PC-9 (cell line): ENCODE data around the gene PFKFB1. TPM values are rescaled to one million over a fixed set of nuclear protein-coding genes. Genes with fewer than 3 reads are reported as not detected.

Experiments
- BruUV-seq: library from RNA; stranded (reverse); fragments of 400-500 nt; replicated peaks from 2 replicates; lab custom pipeline; 2021; lab: Mats Ljungman, UMichigan
- CTCF ChIA-PET: fragments of 300-600 bp; sonication (Branson Sonifier 250); formaldehyde crosslinking; loops from one replicate; lab custom pipeline; 2022; ENCODE audit warnings: antibody characterized with exemption; lab: Charles Lee
- POLR2A ChIA-PET: fragments of 300-600 bp; sonication (Branson Sonifier 250); formaldehyde crosslinking; loops from one replicate; lab custom pipeline; 2022; ENCODE audit warnings: antibody characterized with exemption; ENCODE audit not compliant: unreplicated experiment; lab: Charles Lee
- DNase-seq, 2 experiments: peaks; one replicate each; pipeline versions ENCODE4 v3.0.0 to v3.0.0-alpha.2; 2015 to 2022; ENCODE audit warnings: mixed read lengths in 1 of 2
- H2AFZ ChIP-seq: fragments of 200-600 bp; sonication (generic); 2 replicates; pipeline ENCODE4 v1.8.1; 2017; ENCODE audit warnings: antibody characterized with exemption
- H3F3A ChIP-seq: fragments of 200-600 bp; sonication (generic); 2 replicates; pipeline ENCODE4 v1.8.1; 2017; ENCODE audit warnings: antibody characterized with exemption, mild to moderate bottlenecking, low read depth; ENCODE audit not compliant: insufficient read depth
- H3K27ac ChIP-seq: fragments of 200-600 bp; sonication (generic); 2 replicates; pipeline ENCODE4 v1.6.1; 2016; ENCODE audit warnings: mixed run types
- H3K27me3 ChIP-seq: fragments of 200-600 bp; sonication (generic); 2 replicates; pipeline ENCODE4 v1.6.1; 2016; ENCODE audit warnings: low read depth, mixed run types; ENCODE audit not compliant: insufficient read depth
- H3K36me3 ChIP-seq: fragments of 200-600 bp; sonication (generic); 2 replicates; pipeline ENCODE4 v1.6.1; 2016; ENCODE audit warnings: low read depth, mixed run types
- H3K4me1 ChIP-seq: fragments of 200-600 bp; sonication (generic); replicated peaks from 2 replicates; pipeline ENCODE4 v1.6.1; 2016; ENCODE audit warnings: mixed run types; ENCODE audit not compliant: insufficient read depth
- H3K4me2 ChIP-seq: fragments of 200-600 bp; sonication (generic); 2 replicates; pipeline ENCODE4 v1.6.1; 2017; ENCODE audit warnings: mixed run types
- H3K4me3 ChIP-seq: fragments of 200-600 bp; sonication (generic); 2 replicates; pipeline ENCODE4 v1.6.1; 2016; ENCODE audit warnings: mixed run types
- H3K79me2 ChIP-seq: fragments of 200-600 bp; sonication (generic); 2 replicates; pipeline ENCODE4 v1.6.1; 2017; ENCODE audit warnings: low read depth, mixed run types
- H3K9me2 ChIP-seq: fragments of 200-600 bp; sonication (generic); 2 replicates; pipeline ENCODE4 v1.8.1; 2017; ENCODE audit warnings: mild to moderate bottlenecking; ENCODE audit not compliant: insufficient read depth
- H3K9me3 ChIP-seq: fragments of 200-600 bp; sonication (generic); 2 replicates; pipeline ENCODE4 v1.8.1; 2016; ENCODE audit warnings: low read depth; ENCODE audit not compliant: insufficient read depth
- H4K20me1 ChIP-seq: fragments of 200-600 bp; sonication (generic); 2 replicates; pipeline ENCODE4 v1.8.1; 2017; ENCODE audit not compliant: insufficient read depth
- CTCF ChIP-seq: fragments of 200-600 bp; sonication (generic); conservative IDR thresholded peaks from 2 replicates; pipeline ENCODE4 v1.6.1; 2017; ENCODE audit warnings: mixed run types, antibody characterized with exemption, mild to moderate bottlenecking, moderate library complexity
- EZH2 ChIP-seq: fragments of 200-600 bp; sonication (generic); IDR thresholded peaks from 2 replicates; pipeline ENCODE4 v1.8.0; 2017; ENCODE audit warnings: antibody characterized with exemption, low read depth
- intact Hi-C: fragments of 100-400 bp; cut with micrococcal nuclease; formaldehyde crosslinking; loops from one replicate; pipeline ENCODE4 v1.10.0; 2022; ENCODE audit not compliant: unreplicated experiment
- total RNA-seq: library from RNA; stranded (reverse); gene quantifications from 2 replicates; pipeline ENCODE4 v1.2.3, GENCODE V29; 2021

PFKFB1 gene
- total RNA-seq, 1 experiment from 2014 or later, result 0.74 TPM

GRCh38 chrX:54921427-54922021, 72.5 kb downstream of the PFKFB1 start:
- BruUV-seq, result no TSS peak

GRCh38 chrX:54920610-54921426, 73.2 kb downstream of the PFKFB1 start, which contains the start of gene TRO:
Gene TRO, plus strand, starts transcription at chrX:54920824. Its CDS starts 1,423 bp downstream, at chrX:54922247.
- H3K36me3 ChIP-seq, result no peaks in the 10 kb centered on the region
- TF ChIP-seq EZH2 (no peak), CTCF (no peak)
- H3K4me1 ChIP-seq, result no peaks in the 10 kb centered on the region
- H2AFZ ChIP-seq, result no peak within 1 kb of the TSS
- no peak within 1 kb of the TSS for H3K27ac ChIP-seq
- DNase-seq, result no peak
- H4K20me1 ChIP-seq, result no peaks in the 10 kb centered on the region
- ChIA-PET POLR2A (no interaction called here), CTCF (no interaction called here)
- no peak within 1 kb of the TSS for H3K4me3 ChIP-seq
- intact Hi-C loops, result no loop called here
- H3K79me2 ChIP-seq, result no peaks in the 10 kb centered on the region
- no peaks in the 10 kb centered on the region for H3F3A ChIP-seq
- no peaks in the 10 kb centered on the region for H3K9me3 ChIP-seq
- H3K27me3 ChIP-seq, result peaks cover 3% of the 10 kb centered on the region; the same call in 1 of the 2 replicates
- H3K9me2 ChIP-seq, result no peaks in the 10 kb centered on the region
- BruUV-seq, result no TSS peak
- H3K4me2 ChIP-seq, result no peak within 1 kb of the TSS

More at GRCh38 chrX:54921427-54922021, 72.5 kb downstream of the PFKFB1 start:
- Histone ChIP-seq H3F3A (no peaks in the 10 kb centered on the region), H4K20me1 (no peaks in the 10 kb centered on the region), H3K9me3 (no peaks in the 10 kb centered on the region), H3K79me2 (no peaks in the 10 kb centered on the region), H3K27ac (no peak overlapping the region), H3K4me3 (no peak overlapping the region), H3K4me2 (no peak overlapping the region), H2AFZ (no peak overlapping the region), H3K36me3 (no peaks in the 10 kb centered on the region), H3K9me2 (no peaks in the 10 kb centered on the region), H3K27me3 (peaks cover 3% of the 10 kb centered on the region; the same call in 1 of the 2 replicates), H3K4me1 (no peaks in the 10 kb centered on the region)
- no peak for TF ChIP-seq CTCF
- TF ChIP-seq EZH2, result no peak
- POLR2A ChIA-PET, result no interaction called here
- CTCF ChIA-PET, result no interaction called here
- intact Hi-C loops, result no loop called here
- no peak for DNase-seq

DNA sequence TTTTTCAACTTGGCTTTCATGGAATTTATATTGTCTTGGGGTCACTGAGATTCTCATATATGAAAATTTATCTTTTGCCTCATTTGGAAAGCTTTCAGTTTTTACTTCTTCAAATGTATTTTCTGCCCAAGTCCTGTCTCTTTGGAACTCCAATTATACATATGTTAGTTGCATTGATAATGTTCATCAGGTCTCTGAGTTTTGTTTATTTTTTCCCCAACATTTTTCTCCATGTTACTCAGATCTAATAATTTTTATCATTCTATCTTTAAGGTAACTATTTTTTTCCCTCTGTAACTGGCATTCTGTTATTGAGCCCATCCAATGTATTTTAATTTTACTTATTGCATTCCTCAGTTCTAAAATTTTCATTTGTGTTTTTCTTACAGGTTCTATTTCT, 84.0 kb downstream of the PFKFB1 start:
- Histone ChIP-seq H3K9me3 (no peaks in the 10 kb centered on the region), H3F3A (no peaks in the 10 kb centered on the region), H3K4me2 (no peak overlapping the region), H3K27ac (no peak overlapping the region), H3K9me2 (no peaks in the 10 kb centered on the region), H3K4me1 (no peaks in the 10 kb centered on the region), H4K20me1 (no peaks in the 10 kb centered on the region), H3K27me3 (no peaks in the 10 kb centered on the region), H3K79me2 (no peaks in the 10 kb centered on the region), H3K4me3 (no peak overlapping the region), H2AFZ (no peak overlapping the region), H3K36me3 (no peaks in the 10 kb centered on the region)
- BruUV-seq, result no TSS peak
- POLR2A ChIA-PET, result no interaction called here
- CTCF ChIA-PET, result no interaction called here
- DNase-seq, result no peak
- TF ChIP-seq EZH2 (no peak), CTCF (no peak)
- intact Hi-C loops, result no loop called here
